HG03571 (cell line): ENCODE results near the gene NTM.

Source experiments
- ATAC-seq: cut with Tn5 transposase; IDR thresholded peaks from one replicate; pipeline ENCODE4 v1.9.1; 2021; ENCODE audit not compliant: unreplicated experiment

The NTM gene

GRCh38 chr11:131977231-131977630 lies 606.8 kb downstream of the NTM start:
- no peak for ATAC-seq

- ATAC-seq: no peak
Observed at GRCh38 chr11:131977854-131978253, 607.4 kb downstream of the NTM start.

DNA sequence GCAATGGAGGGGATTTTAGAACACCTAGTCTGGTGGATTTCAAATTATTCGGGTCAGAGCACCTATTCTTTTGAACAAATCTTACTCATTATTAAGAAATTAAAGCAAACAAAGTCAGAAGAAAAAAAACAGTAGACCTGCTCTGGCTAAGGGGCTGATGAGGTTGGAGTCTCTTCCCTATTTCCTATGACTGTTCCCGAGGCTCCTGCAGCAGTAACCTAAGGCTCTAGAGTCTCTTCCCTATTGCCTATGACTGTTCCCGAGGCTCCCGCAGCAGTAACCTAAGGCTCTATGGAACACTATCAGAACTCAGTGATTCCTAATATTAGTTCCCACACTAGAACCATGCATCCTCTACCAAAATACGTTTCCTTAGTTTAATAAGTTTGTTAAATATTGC lies 607.9 kb downstream of the NTM start:
- no peak for ATAC-seq

DNA sequence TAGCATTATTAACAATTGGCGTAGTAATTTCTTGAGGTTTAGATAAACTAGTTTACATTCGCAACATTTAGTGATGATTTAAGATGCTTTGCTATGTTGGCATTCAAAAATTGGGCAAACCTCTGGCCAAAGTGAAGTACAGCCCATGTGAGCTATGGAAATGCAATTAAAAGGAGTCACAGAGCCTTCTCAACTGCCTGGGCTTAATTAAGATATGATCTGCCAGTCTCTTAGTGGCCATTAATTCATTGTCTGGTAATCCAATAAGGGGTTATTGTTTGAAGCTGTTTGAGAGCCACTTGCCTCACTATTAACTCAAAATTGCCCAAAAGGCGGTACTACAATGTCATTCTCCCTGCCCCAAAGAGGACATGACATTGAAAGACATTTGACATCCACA lies 608.9 kb downstream of the NTM start:
- no peak for ATAC-seq

- ATAC-seq: no peak
Observed at GRCh38 chr11:131980199-131980598, 609.8 kb downstream of the NTM start.

DNA sequence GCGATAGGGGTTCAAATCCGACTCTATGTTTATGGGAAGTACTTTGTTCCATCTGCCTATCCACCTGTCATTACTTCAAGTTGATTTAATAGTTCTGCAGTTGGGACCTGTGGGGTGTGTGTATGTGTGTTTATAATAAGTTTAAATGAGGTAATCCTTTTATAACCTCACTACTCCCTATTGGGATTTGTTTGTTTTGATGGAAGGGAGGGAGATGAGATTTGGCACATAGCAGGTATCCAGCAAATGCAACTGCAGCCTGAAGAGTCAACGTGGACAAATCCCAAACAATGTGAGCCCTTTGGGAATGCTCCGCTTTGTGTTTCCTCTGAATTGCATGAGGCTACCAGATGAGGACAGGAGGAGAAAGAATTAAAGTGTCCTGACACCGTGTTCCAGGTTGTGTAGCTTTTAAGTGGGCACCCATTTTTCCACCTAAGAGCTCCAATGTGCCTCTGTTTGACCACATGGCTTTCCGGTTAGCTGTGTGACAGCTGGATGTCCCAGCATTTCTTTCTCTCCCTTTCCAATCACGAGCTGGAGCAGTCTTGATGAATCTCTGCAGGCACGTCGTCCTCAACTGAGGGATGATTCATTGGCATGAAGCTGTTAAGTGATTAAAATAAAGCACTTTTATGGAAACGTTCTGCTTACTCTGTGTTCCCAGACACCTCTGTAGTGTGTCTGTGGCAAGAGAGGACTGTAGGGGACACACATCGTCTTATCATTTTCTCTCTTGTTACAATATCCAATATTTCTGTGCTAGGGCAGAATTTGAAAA lies 610.7 kb downstream of the NTM start:
- ATAC-seq: no peak

DNA sequence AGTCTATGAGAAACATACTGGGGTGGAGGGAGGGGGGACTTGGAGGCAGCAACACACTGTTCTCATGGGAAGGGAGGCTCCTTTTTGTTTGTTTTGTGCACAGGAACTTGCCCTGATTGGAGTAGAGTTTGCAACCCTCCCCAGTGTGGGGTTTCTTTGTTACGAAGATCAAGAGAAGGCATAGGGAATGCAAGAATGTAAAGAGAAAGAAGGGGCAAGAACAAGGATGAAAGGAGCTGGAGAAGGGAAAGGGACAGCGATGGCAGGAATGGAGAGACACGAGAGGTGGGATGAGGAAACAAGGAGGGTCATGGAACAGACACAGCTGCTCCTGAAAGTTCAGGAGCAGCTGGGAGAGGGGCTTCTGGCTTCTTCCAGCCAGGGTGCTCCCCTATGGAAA lies 611.7 kb downstream of the NTM start:
- no peak for ATAC-seq

- ATAC-seq: no peak
Observed at GRCh38 chr11:131985846-131986301, 615.5 kb downstream of the NTM start.

GRCh38 chr11:131987703-131988102 lies 617.3 kb downstream of the NTM start:
- no peak for ATAC-seq

DNA sequence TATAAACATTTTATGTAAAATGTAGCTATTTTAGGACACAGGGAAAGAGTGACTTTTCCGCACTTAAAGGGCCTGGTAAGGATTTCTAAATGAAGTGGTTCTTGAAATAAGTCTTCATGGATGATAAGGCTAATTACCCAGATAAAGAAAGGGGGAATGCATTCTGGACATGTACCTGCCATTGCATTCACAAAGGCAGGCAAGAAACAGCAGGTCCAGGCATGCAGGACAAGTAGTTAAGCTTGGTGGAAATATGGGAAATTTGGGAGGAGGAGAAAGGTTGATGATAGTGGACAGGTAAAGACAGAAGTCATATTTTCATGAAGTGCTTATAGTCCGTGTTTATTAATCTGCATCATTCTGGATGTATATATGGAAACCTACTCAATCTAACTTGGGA lies 621.2 kb downstream of the NTM start:
- ATAC-seq: no peak

DNA sequence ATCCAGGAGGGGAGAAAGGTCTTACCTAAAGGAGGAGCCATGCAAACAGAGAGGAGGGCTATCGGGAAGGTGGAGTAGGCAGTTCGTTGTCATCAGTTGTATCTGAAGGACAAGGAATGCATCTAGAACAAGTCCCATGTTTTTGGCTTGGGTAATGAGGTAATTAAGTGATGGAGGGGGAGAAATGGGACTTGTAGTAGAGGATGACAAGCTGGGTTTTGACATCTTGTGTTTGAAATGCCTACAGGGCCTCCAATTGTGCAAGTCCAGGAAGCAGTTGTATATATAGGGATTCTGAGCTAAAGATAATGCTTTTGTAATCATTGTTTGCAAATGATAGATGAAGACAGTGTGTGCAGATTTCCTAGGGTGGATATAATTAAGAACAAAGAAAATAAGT lies 622.8 kb downstream of the NTM start:
- no peak for ATAC-seq

DNA sequence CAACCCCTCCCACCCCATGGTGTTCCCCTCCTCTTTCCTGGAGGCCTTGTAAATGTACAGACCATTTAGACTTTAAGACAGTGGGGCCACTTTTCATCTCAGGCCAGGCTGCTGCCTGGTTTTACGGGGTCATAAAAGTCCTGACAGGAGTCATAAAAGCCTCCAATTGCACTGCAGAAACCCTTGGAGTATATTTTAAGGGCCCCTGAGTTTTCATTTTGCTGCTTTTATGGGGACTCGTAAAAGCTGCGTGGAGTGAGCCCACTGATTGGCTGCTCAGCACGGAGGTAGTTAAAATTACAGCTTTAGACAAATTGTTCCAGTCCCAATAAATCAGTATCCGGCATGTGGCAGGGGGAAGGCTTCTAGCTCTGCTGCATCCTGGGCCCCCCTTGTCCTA lies 627.6 kb downstream of the NTM start:
- ATAC-seq: no peak

GRCh38 chr11:131999084-131999483 lies 628.7 kb downstream of the NTM start:
- no peak for ATAC-seq

- ATAC-seq: no peak
Observed at GRCh38 chr11:131999955-132000354, 629.5 kb downstream of the NTM start.

GRCh38 chr11:132005887-132006286 lies 635.5 kb downstream of the NTM start:
- no peak for ATAC-seq

DNA sequence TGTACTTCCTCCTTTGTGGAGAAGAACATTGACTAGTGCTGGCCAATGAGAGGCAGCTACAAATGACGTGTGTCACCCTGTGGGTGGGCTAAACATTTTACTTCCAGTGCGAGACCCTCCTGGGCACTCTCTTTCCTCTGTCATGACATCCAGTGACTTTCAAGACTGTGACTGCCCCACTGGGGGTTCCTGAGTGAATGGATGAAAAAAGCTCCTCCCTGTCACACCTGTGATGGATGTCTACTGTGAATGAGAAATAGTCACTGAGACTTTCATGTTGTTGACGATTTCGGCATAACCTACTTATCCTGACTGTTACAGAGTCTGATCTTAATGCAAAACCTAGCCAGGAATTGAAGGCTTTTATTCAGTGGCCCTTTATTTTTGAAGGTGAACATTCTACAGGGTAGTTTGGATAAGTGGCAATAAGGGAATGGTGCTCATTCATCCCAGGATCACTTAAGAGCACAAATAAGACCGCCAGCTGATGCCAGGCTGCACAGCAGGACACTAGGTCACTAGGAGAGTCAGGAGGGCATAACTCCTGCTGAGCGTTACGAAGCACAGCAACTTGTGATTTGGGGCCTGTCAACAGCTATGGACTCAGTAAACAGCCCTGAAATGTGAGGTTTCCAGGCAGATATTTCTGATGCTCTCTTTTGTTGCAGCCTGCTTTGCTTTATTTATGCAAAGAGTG lies 636.6 kb downstream of the NTM start:
- ATAC-seq: no peak

DNA sequence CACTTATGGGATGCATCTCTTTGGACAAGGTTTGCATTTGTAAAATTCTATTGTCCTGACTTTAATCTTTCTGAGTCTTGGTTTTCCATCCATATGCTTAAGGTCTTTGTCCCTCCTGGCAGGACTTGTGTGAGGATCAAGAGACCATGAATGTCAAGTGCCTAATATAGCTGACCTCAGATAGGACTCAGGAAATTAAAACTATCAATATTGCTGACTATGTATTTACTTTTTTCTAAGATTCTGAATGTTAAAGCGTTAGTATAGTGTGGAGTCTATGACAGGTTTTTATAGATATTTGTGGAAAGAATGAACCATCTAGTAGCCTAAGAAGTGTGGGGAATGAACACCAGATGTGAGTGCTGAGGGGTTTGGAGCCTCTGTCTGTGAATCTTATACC lies 637.8 kb downstream of the NTM start:
- no peak for ATAC-seq

DNA sequence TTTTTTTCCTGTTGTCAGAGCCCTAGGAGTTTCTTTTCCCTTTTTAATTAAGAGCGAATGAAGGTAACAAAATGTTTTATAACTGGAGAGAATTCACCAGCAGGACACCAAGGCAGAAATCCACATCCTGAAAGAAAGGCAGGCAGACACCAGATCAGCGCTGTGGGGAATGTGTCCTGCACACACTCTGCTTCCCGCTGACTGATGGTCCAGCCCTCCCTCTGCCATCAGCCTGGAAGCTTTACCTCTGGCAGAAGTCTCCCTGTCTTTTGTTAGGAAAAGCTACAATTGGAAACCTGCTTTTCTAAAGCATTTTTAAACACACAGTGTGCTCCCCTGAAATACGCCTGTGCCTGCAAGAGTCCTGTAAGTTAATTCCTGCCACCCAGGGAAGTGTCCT lies 638.5 kb downstream of the NTM start:
- ATAC-seq: no peak

GRCh38 chr11:132020001-132020400 lies 649.6 kb downstream of the NTM start:
- no peak for ATAC-seq

- ATAC-seq: no peak
Observed at GRCh38 chr11:132022285-132022684, 651.9 kb downstream of the NTM start.

DNA sequence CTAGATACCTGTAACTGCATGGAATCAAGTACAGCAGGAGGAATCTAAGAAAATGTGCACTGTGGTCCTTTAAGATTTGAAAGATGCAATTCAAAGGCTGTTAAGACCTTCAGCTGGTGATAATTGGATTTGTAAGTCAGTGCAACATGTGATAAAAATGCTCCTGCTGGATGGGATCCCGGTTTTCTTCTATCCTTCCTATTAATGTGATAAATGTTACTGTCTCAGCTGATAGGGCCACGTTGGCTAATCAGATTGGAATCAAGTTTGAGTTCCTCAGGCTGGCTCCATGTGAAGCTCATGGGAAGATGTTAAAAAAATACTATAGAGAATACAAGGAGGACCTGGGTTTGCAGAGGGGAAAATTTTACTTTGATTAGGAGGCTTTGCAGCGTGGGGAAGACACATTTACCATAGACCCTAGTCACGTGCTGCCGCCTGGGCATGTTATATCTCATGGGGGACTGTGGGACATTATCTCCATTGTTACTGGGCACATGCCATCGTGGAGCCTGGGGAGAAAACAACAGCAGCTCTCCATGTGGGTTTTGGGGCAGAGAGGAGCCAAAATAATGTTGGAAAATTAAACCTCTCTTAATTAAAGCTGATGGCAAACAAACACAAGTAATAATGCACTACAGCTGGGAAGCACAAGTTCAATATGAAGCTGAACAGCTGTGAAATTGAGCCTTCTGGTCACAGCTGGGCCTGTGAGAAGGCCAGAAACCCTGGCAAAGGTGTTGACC lies 652.5 kb downstream of the NTM start:
- ATAC-seq: no peak
